ENCODE results near the gene LUC7L.

GRCh38 chr16:159136-159849, 70.0 kb downstream of the LUC7L start:
- TF ChIP-seq EZH2 (IDR thresholded peaks at IDR 0.05; ENCODE audit: borderline replicate concordance, low read length) = no peak
- TF ChIP-seq CTCF (IDR thresholded peaks at IDR 0.05; ENCODE audit: low read length) = no peak

All from OCI-LY1 (cell line).